Activated naive CD8-positive, alpha-beta T cell treated with anti-CD3 and anti-CD28 coated beads for 36 hours (primary cell): ENCODE results near the gene ESRP2. TPM values are rescaled to one million over a fixed set of nuclear protein-coding genes. Genes with fewer than 3 reads are reported as not detected.

Experiments
- DNase-seq: peaks from one replicate; pipeline ENCODE4 v3.0.0; 2021
- H3K27ac Mint-ChIP-seq: one replicate; pipeline ENCODE4 v1.8.0; 2022; ENCODE audit warnings: mild to moderate bottlenecking, moderate library complexity, mixed read lengths
- H3K27me3 Mint-ChIP-seq: one replicate; pipeline ENCODE4 v1.8.0; 2022; ENCODE audit warnings: mild to moderate bottlenecking, mixed read lengths
- H3K36me3 Mint-ChIP-seq: one replicate; pipeline ENCODE4 v1.8.0; 2021; ENCODE audit warnings: mild to moderate bottlenecking, mixed read lengths
- H3K4me1 Mint-ChIP-seq: one replicate; pipeline ENCODE4 v1.8.0; 2021; ENCODE audit warnings: mixed read lengths
- H3K4me3 Mint-ChIP-seq: one replicate; pipeline ENCODE4 v1.8.0; 2022; ENCODE audit warnings: mild to moderate bottlenecking, moderate library complexity, mixed read lengths
- H3K9me3 Mint-ChIP-seq: one replicate; pipeline ENCODE4 v1.8.0; 2022; ENCODE audit warnings: mixed read lengths
- total RNA-seq, 2 experiments: library from RNA; stranded (reverse); gene quantifications; one replicate each; pipeline ENCODE4 v1.2.3, GENCODE V29; 2021

The ESRP2 gene
- total RNA-seq, 2 experiments from 2014 or later = 0.92 to 1.2 TPM

GRCh38 chr16:68270353-68270752 is 34.4 kb upstream of the ESRP2 start:
- H3K4me1 Mint-ChIP-seq = peaks cover 89% of the 10 kb centered on the region
- H3K27me3 Mint-ChIP-seq = no peaks in the 10 kb centered on the region
- peak overlapping the region; percentile 93 for H3K27ac Mint-ChIP-seq
- peak overlapping the region; percentile 43 for H3K4me3 Mint-ChIP-seq
- no peak for DNase-seq
- peaks cover 69% of the 10 kb centered on the region for H3K36me3 Mint-ChIP-seq
- H3K9me3 Mint-ChIP-seq = no peaks in the 10 kb centered on the region

DNA sequence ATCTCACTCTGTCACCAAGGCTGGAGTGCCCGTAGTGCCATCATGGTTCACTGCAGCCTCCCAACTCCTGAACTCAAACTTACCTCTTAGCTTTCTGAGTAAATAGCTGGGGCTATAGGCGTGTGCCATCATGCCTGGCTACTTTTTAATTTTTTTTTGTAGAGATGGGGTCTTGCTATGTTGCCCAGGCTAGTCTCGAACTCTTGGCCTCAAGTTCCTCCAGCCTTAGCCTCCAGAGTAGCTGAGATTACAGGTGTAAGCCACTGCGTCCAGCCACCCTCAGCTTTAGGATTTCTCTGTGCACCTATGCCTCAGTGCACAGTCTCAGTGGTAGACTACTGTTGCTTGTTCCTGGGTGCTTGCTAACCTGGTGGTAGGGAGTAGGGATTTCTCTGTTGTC is 33.9 kb upstream of the ESRP2 start:
- H3K27me3 Mint-ChIP-seq = no peaks in the 10 kb centered on the region
- H3K4me3 Mint-ChIP-seq = peak overlapping the region; percentile 30
- DNase-seq = no peak
- H3K4me1 Mint-ChIP-seq = peaks cover 83% of the 10 kb centered on the region
- peak overlapping the region; percentile 93 for H3K27ac Mint-ChIP-seq
- peaks cover 64% of the 10 kb centered on the region for H3K36me3 Mint-ChIP-seq
- no peaks in the 10 kb centered on the region for H3K9me3 Mint-ChIP-seq

GRCh38 chr16:68267612-68268405 is 31.9 kb upstream of the ESRP2 start:
- peaks cover 73% of the 10 kb centered on the region for H3K4me1 Mint-ChIP-seq
- no peak for DNase-seq
- peak overlapping the region; percentile 63 for H3K4me3 Mint-ChIP-seq
- H3K27ac Mint-ChIP-seq = peak overlapping the region; percentile 84
- H3K36me3 Mint-ChIP-seq = peaks cover 48% of the 10 kb centered on the region
- H3K9me3 Mint-ChIP-seq = no peaks in the 10 kb centered on the region
- H3K27me3 Mint-ChIP-seq = no peaks in the 10 kb centered on the region

DNA sequence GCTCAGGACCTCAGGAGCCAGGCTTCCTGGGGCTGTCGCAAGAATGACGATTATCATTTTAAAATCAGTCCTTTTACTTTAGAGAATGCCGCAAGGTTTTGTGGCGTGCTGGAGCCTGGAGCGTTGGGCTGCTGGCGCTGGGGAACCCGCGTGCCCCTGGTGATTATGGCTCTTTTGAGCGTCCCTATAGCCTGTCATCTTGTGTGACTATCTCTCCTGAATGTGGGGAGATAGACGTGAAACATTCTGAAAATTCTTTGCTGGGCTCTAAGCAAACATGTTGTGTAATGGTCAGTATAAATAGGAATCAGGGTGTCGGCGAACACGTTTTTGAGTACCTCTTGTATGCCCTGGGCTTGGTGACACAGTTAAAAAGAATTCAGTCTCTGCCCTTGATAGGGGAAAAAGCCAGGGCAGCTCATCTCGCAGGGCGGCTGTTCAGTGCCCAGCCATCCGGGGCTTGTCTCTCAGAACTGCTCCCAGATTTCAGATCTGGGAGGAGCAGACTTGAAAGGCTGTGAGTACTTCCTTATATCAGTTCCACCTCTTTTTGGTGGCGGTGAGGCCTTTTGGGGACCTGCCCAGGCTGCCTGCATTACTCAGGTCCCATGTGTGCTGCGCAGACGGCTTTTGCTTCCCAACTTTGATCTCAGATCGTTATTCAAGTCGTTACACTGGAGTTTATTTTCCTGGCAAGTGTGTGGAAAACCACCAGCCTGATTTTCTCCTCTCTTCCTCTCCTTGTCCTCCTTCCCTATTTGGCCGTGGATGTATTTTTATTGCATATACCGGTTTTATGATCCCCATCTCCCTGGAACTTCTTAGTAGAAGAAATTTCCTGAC is 29.4 kb upstream of the ESRP2 start:
- Mint-ChIP-seq H3K36me3 (peaks cover 33% of the 10 kb centered on the region), H3K27ac (peak overlapping the region; percentile 95), H3K4me1 (peaks cover 57% of the 10 kb centered on the region), H3K4me3 (peak overlapping the region; percentile 91), H3K27me3 (no peaks in the 10 kb centered on the region), H3K9me3 (no peaks in the 10 kb centered on the region)
- DNase-seq = peak; percentile 59

GRCh38 chr16:68264128-68265077 is 28.5 kb upstream of the ESRP2 start, which contains the start of gene SLC7A6:
SLC7A6 (plus strand) TSS chr16:68264526; CDS start chr16:68274727, 10,201 bp downstream.
- H3K27me3 Mint-ChIP-seq = no peaks in the 10 kb centered on the region
- peaks cover 48% of the 10 kb centered on the region for H3K4me1 Mint-ChIP-seq
- H3K27ac Mint-ChIP-seq = peak within 1 kb of the TSS; percentile 95
- no peaks in the 10 kb centered on the region for H3K9me3 Mint-ChIP-seq
- H3K4me3 Mint-ChIP-seq = peak within 1 kb of the TSS; percentile 91
- peak; percentile 90 for DNase-seq
- peaks cover 27% of the 10 kb centered on the region for H3K36me3 Mint-ChIP-seq

- Mint-ChIP-seq H3K4me3 (peak overlapping the region; percentile 91), H3K4me1 (peaks cover 43% of the 10 kb centered on the region), H3K27me3 (no peaks in the 10 kb centered on the region), H3K36me3 (peaks cover 21% of the 10 kb centered on the region), H3K9me3 (no peaks in the 10 kb centered on the region), H3K27ac (peak overlapping the region; percentile 91)
- no peak for DNase-seq
Measured at GRCh38 chr16:68263559-68264127, 27.7 kb upstream of the ESRP2 start.

GRCh38 chr16:68259007-68259825 is 23.3 kb upstream of the ESRP2 start:
- Mint-ChIP-seq H3K9me3 (no peaks in the 10 kb centered on the region), H3K36me3 (peaks cover 2% of the 10 kb centered on the region), H3K4me1 (peaks cover 16% of the 10 kb centered on the region), H3K27me3 (no peaks in the 10 kb centered on the region), H3K4me3 (no peak overlapping the region), H3K27ac (no peak overlapping the region)
- DNase-seq = no peak

GRCh38 chr16:68257906-68258800 is 22.2 kb upstream of the ESRP2 start:
- Mint-ChIP-seq H3K4me1 (peaks cover 9% of the 10 kb centered on the region), H3K27ac (no peak overlapping the region), H3K9me3 (no peaks in the 10 kb centered on the region), H3K4me3 (no peak overlapping the region), H3K27me3 (no peaks in the 10 kb centered on the region), H3K36me3 (peaks cover 2% of the 10 kb centered on the region)
- no peak for DNase-seq

DNA sequence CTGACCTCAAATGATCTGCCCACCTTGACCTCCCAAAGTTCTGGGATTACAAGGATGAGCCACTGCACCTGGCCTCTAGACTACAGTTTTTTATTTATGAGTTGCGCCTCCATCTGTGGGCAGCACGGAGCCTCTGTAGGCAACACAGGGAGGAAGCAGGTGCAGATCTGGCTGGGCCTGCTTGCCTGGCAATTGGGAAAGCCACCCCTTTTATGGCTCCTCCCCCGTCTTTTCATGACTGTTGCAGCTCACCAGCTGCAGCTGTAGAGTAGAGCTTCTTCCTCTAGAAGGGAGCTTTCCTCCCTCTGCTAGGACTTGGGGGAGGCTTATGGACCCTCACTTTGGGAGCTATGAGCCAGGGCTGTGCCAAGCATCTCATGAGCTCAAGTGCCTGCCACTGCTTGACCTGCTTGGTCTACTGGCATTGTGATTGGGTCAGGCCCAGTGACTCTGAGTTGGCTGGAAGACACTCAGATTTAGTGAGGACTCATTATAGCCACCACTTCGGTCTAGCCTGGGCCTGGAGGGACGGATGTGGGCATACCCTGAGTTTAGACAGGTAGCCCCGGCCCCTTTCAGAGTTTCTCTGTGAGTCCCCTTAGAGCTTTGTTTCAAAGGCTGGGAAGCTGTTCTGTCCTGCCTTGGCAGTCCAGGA is 21.5 kb upstream of the ESRP2 start:
- Mint-ChIP-seq H3K4me1 (peaks cover 7% of the 10 kb centered on the region), H3K27me3 (no peaks in the 10 kb centered on the region), H3K9me3 (no peaks in the 10 kb centered on the region), H3K36me3 (peaks cover 2% of the 10 kb centered on the region), H3K4me3 (no peak overlapping the region), H3K27ac (no peak overlapping the region)
- no peak for DNase-seq

DNA sequence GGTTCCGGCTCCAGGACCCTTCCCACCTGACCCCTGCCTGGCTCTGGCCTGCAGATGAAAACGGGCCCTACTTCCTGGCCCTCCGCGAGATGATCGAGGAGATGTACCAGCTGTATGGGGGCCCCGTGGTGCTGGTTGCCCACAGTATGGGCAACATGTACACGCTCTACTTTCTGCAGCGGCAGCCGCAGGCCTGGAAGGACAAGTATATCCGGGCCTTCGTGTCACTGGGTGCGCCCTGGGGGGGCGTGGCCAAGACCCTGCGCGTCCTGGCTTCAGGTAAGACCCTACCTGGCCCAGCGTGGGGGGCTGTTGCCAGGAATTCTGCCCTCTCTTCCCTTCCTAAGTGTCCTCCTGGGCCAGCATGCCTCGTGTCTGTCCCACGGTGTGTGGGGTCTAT is 19.8 kb upstream of the ESRP2 start:
- Mint-ChIP-seq H3K4me1 (peaks cover 2% of the 10 kb centered on the region), H3K9me3 (no peaks in the 10 kb centered on the region), H3K27ac (no peak overlapping the region), H3K36me3 (peaks cover 2% of the 10 kb centered on the region), H3K27me3 (no peaks in the 10 kb centered on the region), H3K4me3 (no peak overlapping the region)
- DNase-seq = no peak

DNA sequence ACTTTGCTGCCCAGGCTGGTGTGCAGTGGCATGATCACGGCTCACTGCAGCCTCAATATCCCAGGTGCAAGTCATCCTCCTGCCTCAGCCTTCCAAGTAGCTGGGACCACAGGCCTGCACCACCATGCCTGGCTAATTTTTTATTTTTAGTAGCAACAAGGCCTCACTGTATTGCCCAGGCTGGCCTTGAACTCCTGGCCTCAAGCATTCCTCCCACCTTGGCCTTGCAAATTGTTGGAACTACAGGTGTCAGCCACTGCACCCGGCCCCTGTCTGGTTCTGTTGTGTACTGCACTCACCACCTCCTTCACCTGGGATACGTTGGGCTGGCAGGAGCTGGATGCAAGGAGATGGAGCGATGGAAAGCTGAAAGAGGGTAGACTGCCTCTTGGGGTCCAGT is 17.8 kb upstream of the ESRP2 start:
- H3K4me1 Mint-ChIP-seq = peaks cover 2% of the 10 kb centered on the region
- H3K9me3 Mint-ChIP-seq = no peaks in the 10 kb centered on the region
- H3K27me3 Mint-ChIP-seq = no peaks in the 10 kb centered on the region
- no peak overlapping the region for H3K27ac Mint-ChIP-seq
- peaks cover 2% of the 10 kb centered on the region for H3K36me3 Mint-ChIP-seq
- H3K4me3 Mint-ChIP-seq = no peak overlapping the region
- no peak for DNase-seq

GRCh38 chr16:68252383-68252782 is 16.5 kb upstream of the ESRP2 start:
- Mint-ChIP-seq H3K4me1 (peaks cover 6% of the 10 kb centered on the region), H3K4me3 (no peak overlapping the region), H3K27me3 (no peaks in the 10 kb centered on the region), H3K27ac (no peak overlapping the region), H3K36me3 (peaks cover 2% of the 10 kb centered on the region), H3K9me3 (no peaks in the 10 kb centered on the region)
- DNase-seq = no peak
